Dermis blood vessel endothelial cell (primary cell): ENCODE results near the gene GPI. TPM values are rescaled to one million over a fixed set of nuclear protein-coding genes. Genes with fewer than 3 reads are reported as not detected.

ENCODE experiments used
- DNase-seq: peaks from one replicate; pipeline ENCODE4 v3.0.0; 2010
- total RNA-seq: library from RNA; depleted of rRNA; stranded (reverse); fragments of >200 nt; gene quantifications from 2 replicates; pipeline ENCODE4 v1.2.3, GENCODE V29; 2014

GPI gene
- total RNA-seq, 1 donor from 2014 or later = 128 TPM

GRCh38 chr19:34341935-34342680 is 22.9 kb upstream of the GPI start:
- no peak for DNase-seq

GRCh38 chr19:34343751-34344150 is 21.2 kb upstream of the GPI start:
- no peak for DNase-seq

- DNase-seq = peak; percentile 87
Measured at GRCh38 chr19:34345947-34346351, 19.0 kb upstream of the GPI start.

- no peak for DNase-seq
Measured at GRCh38 chr19:34347561-34348165, 17.3 kb upstream of the GPI start.

- no peak for DNase-seq
Measured at GRCh38 chr19:34348899-34349487, 16.0 kb upstream of the GPI start.

- DNase-seq = no peak
Measured at GRCh38 chr19:34350161-34350561, 14.8 kb upstream of the GPI start.

GRCh38 chr19:34351382-34351826 is 13.6 kb upstream of the GPI start:
- DNase-seq = no peak

- no peak for DNase-seq
Measured at GRCh38 chr19:34353546-34353945, 11.4 kb upstream of the GPI start.

- no peak for DNase-seq
Measured at GRCh38 chr19:34355201-34355600, 9.8 kb upstream of the GPI start.

- DNase-seq = no peak
Measured at GRCh38 chr19:34356875-34357274, 8.1 kb upstream of the GPI start.

GRCh38 chr19:34357431-34357830 is 7.6 kb upstream of the GPI start:
- DNase-seq = no peak

- peak; percentile 99 for DNase-seq
Measured at GRCh38 chr19:34359140-34359953, 5.6 kb upstream of the GPI start.

GRCh38 chr19:34359954-34360315 is 5.1 kb upstream of the GPI start:
- DNase-seq = no peak

- no peak for DNase-seq
Measured at GRCh38 chr19:34360354-34360909, 4.6 kb upstream of the GPI start.

- DNase-seq = no peak
Measured at GRCh38 chr19:34362679-34363069, 2.3 kb upstream of the GPI start.

GRCh38 chr19:34363094-34363493 is 1.9 kb upstream of the GPI start:
- DNase-seq = no peak

- DNase-seq = no peak
Measured at GRCh38 chr19:34363930-34364329, 1.1 kb upstream of the GPI start.

- DNase-seq = no peak
Measured at GRCh38 chr19:34364462-34364829, 550 bp upstream of the GPI start.

- DNase-seq = peak; percentile 54
Measured at GRCh38 chr19:34365463-34366401, 736 bp downstream of the GPI start.

- no peak for DNase-seq
Measured at GRCh38 chr19:34366738-34367623, 2.0 kb downstream of the GPI start.

GRCh38 chr19:34367624-34367957 is 2.6 kb downstream of the GPI start:
- DNase-seq = no peak
